Kidney (tissue), 14 donors: ENCODE measurements around the gene DSCAM. TPM values are rescaled to one million over a fixed set of nuclear protein-coding genes. Genes with fewer than 3 reads are reported as not detected.

Experiments used
- DNase-seq, 5 donors: peaks; one replicate each; pipeline ENCODE4 v3.0.0-alpha.2; 2013 to 2020
- FAIRE-seq: peaks from 2 replicates; lab custom pipeline; 2012; peaks lifted over from hg19 to GRCh38; lab: Jason Lieb, UNC
- H3K27ac ChIP-seq, 2 donors: one replicate each; pipeline ENCODE4 v1.7.0; 2013; ENCODE audit warnings: low read depth in 2 of 2, low read length in 2 of 2, inconsistent platforms in 1 of 2
- H3K27me3 ChIP-seq: one replicate; pipeline ENCODE4 v1.7.1; 2013; ENCODE audit warnings: low read length, inconsistent platforms; ENCODE audit not compliant: control insufficient read depth, insufficient read depth
- H3K36me3 ChIP-seq, 3 donors: one replicate each; pipeline versions ENCODE4 v1.7.0 to v1.7.1; 2013; ENCODE audit warnings: low read length in 3 of 3, control low read depth in 1 of 3, inconsistent platforms in 1 of 3; ENCODE audit not compliant: insufficient read depth in 3 of 3, control insufficient read depth in 2 of 3
- H3K4me1 ChIP-seq, 3 donors: one replicate each; pipeline versions ENCODE4 v1.7.0 to v1.7.1; 2013; ENCODE audit warnings: low read length in 3 of 3, inconsistent platforms in 1 of 3, low read depth in 1 of 3; ENCODE audit not compliant: control insufficient read depth in 2 of 3, insufficient read depth in 2 of 3
- H3K4me3 ChIP-seq, 3 donors: one replicate each; pipeline versions ENCODE4 v1.7.0 to v1.8.1; 2013; ENCODE audit warnings: low read length in 3 of 3, control low read depth in 1 of 3, inconsistent platforms in 1 of 3
- H3K9ac ChIP-seq, 3 donors: one replicate each; pipeline versions ENCODE4 v1.7.0 to v1.7.1; 2013; ENCODE audit warnings: low read length in 3 of 3, control low read depth in 1 of 3, inconsistent platforms in 1 of 3
- H3K9me3 ChIP-seq, 3 donors: one replicate each; pipeline versions ENCODE4 v1.7.0 to v1.7.1; 2013; ENCODE audit warnings: low read length in 3 of 3, control low read depth in 1 of 3, inconsistent platforms in 1 of 3; ENCODE audit not compliant: control insufficient read depth in 2 of 3, insufficient read depth in 1 of 3
- CTCF ChIP-seq: IDR thresholded peaks from 3 replicates; pipeline ENCODE4 v1.5.1; 2012; ENCODE audit warnings: mild to moderate bottlenecking, moderate library complexity, borderline replicate concordance; ENCODE audit not compliant: insufficient read depth; ENCODE audit errors: extremely low read depth
- intact Hi-C: fragments of 100-400 bp; cut with DNase I; formaldehyde crosslinking; loops from one replicate; pipeline ENCODE4 v1.11.1; 2022
- polyA plus RNA-seq: library from polyadenylated mRNA; stranded (reverse); fragments of 350-450 nt; fragmentation: Illumina TruSeq; extraction: RNeasy Lipid Tissue Mini Kit (QIAGEN cat#74804); gene quantifications from one replicate; pipeline ENCODE4 v1.2.3, GENCODE V29; 2014; ENCODE audit warnings: low read depth, low replicate concordance; ENCODE audit not compliant: insufficient read depth
- total RNA-seq: library from RNA; stranded (reverse); fragmentation: NEBNext Ultra II Directional; extraction: Animal tissue kit (Norgen Biotek cat#: 25700); gene quantifications from one replicate; pipeline ENCODE4 v1.2.1, GENCODE V29; 2021
- donor health status: control.
- donor health status: control.
- donor health status: control.
- donor health status: control.
- donor health status: control.
- donor health status: DM: yes; HTN: yes; CAD: no.
- donor health status: Normal renal cell carcinoma (clear cell type).

DSCAM gene
- total and polyA plus RNA-seq, 2 donors from 2014 or later = not detected

GRCh38 chr21:40438616-40439015 is 408.3 kb downstream of the DSCAM start:
- Histone ChIP-seq H3K9ac (no peak overlapping the region), H3K27ac (no peak overlapping the region), H3K36me3 (no peaks in the 10 kb centered on the region), H3K27me3 (no peaks in the 10 kb centered on the region), H3K9me3 (no peaks in the 10 kb centered on the region), H3K4me3 (no peak overlapping the region), H3K4me1 (no peaks in the 10 kb centered on the region)
- TF ChIP-seq CTCF = no peak
- FAIRE-seq = no peak
- no peak for DNase-seq
- intact Hi-C loops = no loop called here

GRCh38 chr21:40436261-40436660 is 410.7 kb downstream of the DSCAM start:
- TF ChIP-seq CTCF = no peak
- Histone ChIP-seq H3K36me3 (no peaks in the 10 kb centered on the region), H3K27ac (no peak overlapping the region), H3K9me3 (no peaks in the 10 kb centered on the region), H3K4me3 (no peak overlapping the region), H3K27me3 (no peaks in the 10 kb centered on the region), H3K9ac (no peak overlapping the region), H3K4me1 (no peaks in the 10 kb centered on the region)
- no peak for DNase-seq
- intact Hi-C loops = no loop called here
- FAIRE-seq = no peak

GRCh38 chr21:40433538-40433937 is 413.4 kb downstream of the DSCAM start:
- FAIRE-seq (no peak), DNase-seq (no peak)
- no peaks in the 10 kb centered on the region for H3K36me3 ChIP-seq
- no peak overlapping the region for H3K27ac ChIP-seq
- no peak overlapping the region for H3K9ac ChIP-seq
- no peak for TF ChIP-seq CTCF
- intact Hi-C loops = no loop called here
- H3K4me3 ChIP-seq = no peak overlapping the region
- no peaks in the 10 kb centered on the region for H3K9me3 ChIP-seq
- no peaks in the 10 kb centered on the region for H3K27me3 ChIP-seq
- H3K4me1 ChIP-seq = no peaks in the 10 kb centered on the region

- H3K36me3 ChIP-seq = no peaks in the 10 kb centered on the region
- H3K9ac ChIP-seq = no peak overlapping the region
- no peaks in the 10 kb centered on the region for H3K27me3 ChIP-seq
- no peak for FAIRE-seq
- no peak overlapping the region for H3K4me3 ChIP-seq
- no peaks in the 10 kb centered on the region for H3K9me3 ChIP-seq
- intact Hi-C loops = no loop called here
- no peak overlapping the region for H3K27ac ChIP-seq
- no peak for DNase-seq
- TF ChIP-seq CTCF = no peak
- peaks cover 0 to 4% (median 0%) of the 10 kb centered on the region in 3 donors for H3K4me1 ChIP-seq
These were observed 421.0 kb downstream of the DSCAM start for GRCh38 chr21:40425981-40426380.
